K562 (cell line): ENCODE data around the gene DGCR2. TPM values are rescaled to one million over a fixed set of nuclear protein-coding genes. Genes with fewer than 3 reads are reported as not detected.

ENCODE experiments used
- HMG20A ChIP-seq: fragments of 450-650 bp; formaldehyde crosslinking; conservative IDR thresholded peaks from 2 replicates; pipeline ENCODE4 v1.4.0; 2020; ENCODE audit warnings: mild to moderate bottlenecking, mixed read lengths
- HNRNPUL1 ChIP-seq: fragments of 200-400 bp; formaldehyde crosslinking; IDR thresholded peaks from 2 replicates; pipeline ENCODE4 v1.6.1; 2017; ENCODE audit warnings: low read length
- ID3 ChIP-seq, 2 experiments: fragments of 250-450 bp in 1 of 2; fragments of 450-650 bp in 1 of 2; sonication (Bioruptor Pico) in 1 of 2; IDR thresholded peaks; 2 replicates each; pipeline versions ENCODE4 v1.6.1 to v1.8.0; 2016 to 2021; ENCODE audit warnings: mild to moderate bottlenecking in 2 of 2, moderate library complexity in 2 of 2, missing compliant biosample characterization in 1 of 2, missing genetic modification characterization in 1 of 2
- MAFG ChIP-seq: fragments of 450-650 bp; conservative IDR thresholded peaks from 2 replicates; pipeline ENCODE4 v1.6.1; 2016; ENCODE audit warnings: missing genetic modification characterization, missing compliant biosample characterization
- POLR2B ChIP-seq: fragments of 450-650 bp; IDR thresholded peaks from 2 replicates; pipeline ENCODE4 v1.6.1; 2018; ENCODE audit warnings: low read depth; ENCODE audit not compliant: partially characterized antibody
- RAD21 ChIP-seq, 2 experiments: fragments of 250-450 bp in 1 of 2; fragments of 450-650 bp in 1 of 2; sonication (Bioruptor Pico) in 1 of 2; formaldehyde crosslinking in 1 of 2; IDR thresholded peaks in 1 of 2; conservative IDR thresholded peaks in 1 of 2; 2 replicates each; pipeline versions ENCODE4 v1.4.0 to v1.8.0; 2020 to 2022; ENCODE audit warnings: mild to moderate bottlenecking in 2 of 2, moderate library complexity in 1 of 2
- SETDB1 ChIP-seq: IDR thresholded peaks from one replicate; pipeline ENCODE4 v1.6.1; 2012; ENCODE audit warnings: low read length, control low read depth, inconsistent platforms
- TCF7L2 ChIP-seq: fragments of 150-350 bp; IDR thresholded peaks from 2 replicates; pipeline ENCODE4 v1.6.1; 2016; ENCODE audit warnings: low read depth, mild to moderate bottlenecking, low read length, moderate library complexity
- TSC22D4 ChIP-seq: fragments of 450-650 bp; IDR thresholded peaks from 2 replicates; pipeline ENCODE4 v1.6.1; 2016; ENCODE audit warnings: missing genetic modification characterization, missing biosample characterization, control low read depth
- ZNF318 ChIP-seq, 2 experiments: fragments of 450-650 bp; IDR thresholded peaks; 2 replicates each; pipeline ENCODE4 v1.6.1; 2016; ENCODE audit warnings: mild to moderate bottlenecking in 2 of 2, borderline replicate concordance in 1 of 2, low read depth in 1 of 2, moderate library complexity in 1 of 2
- polyA plus RNA-seq, 8 experiments: library from polyadenylated mRNA; depleted of rRNA in 4 of 8; stranded (reverse) in 5 of 8; unstranded in 3 of 8; fragments of >200 nt; fragmentation: Nextera tagmentation in 2 of 8; fragmentation: Illumina TruSeq in 1 of 8; extraction: Ambion mirVana in 2 of 8; extraction: Trizol in 1 of 8; gene quantifications; 2 replicates each; pipeline versions ENCODE4 v1.2.1 to v1.2.3, GENCODE V29; 2011 to 2014; ENCODE audit warnings: inconsistent platforms in 1 of 8, missing spikeins in 1 of 8
- total RNA-seq, 7 experiments: library from RNA; depleted of rRNA in 6 of 7; stranded (reverse); fragments of >200 nt in 6 of 7; fragmentation: Illumina TruSeq in 2 of 7; extraction: Trizol in 2 of 7; gene quantifications; 2 replicates each; pipeline versions ENCODE4 v1.2.1 to v1.2.3, GENCODE V29; 2011 to 2021; ENCODE audit warnings: low replicate concordance in 1 of 7
- TF ChIP-seq, protein P1 (sequence below): IDR thresholded peaks from 2 replicates; pipeline ENCODE4 v1.6.1; 2011; ENCODE audit warnings: borderline replicate concordance, low read depth, mild to moderate bottlenecking, moderate library complexity, low read length; ENCODE audit not compliant: insufficient read depth, poor library complexity, severe bottlenecking
- TF ChIP-seq, protein P2 (sequence below): IDR thresholded peaks from 2 replicates; pipeline ENCODE4 v1.6.1; 2011; ENCODE audit not compliant: insufficient read length; ENCODE audit errors: extremely low read depth
- TF ChIP-seq, protein P3 (sequence below): sonication (generic); formaldehyde crosslinking; IDR thresholded peaks from 2 replicates; pipeline ENCODE4 v1.8.0; 2022; ENCODE audit warnings: missing genetic modification reagents, mild to moderate bottlenecking, moderate library complexity, borderline replicate concordance

DGCR2 gene
- total and polyA plus RNA-seq, 9 of the 15 experiments (the other 6 are each of a cell fraction or from before 2014, with no cell fraction given), result 0.69 to 101 (median 56.4) TPM

GRCh38 chr22:19085233-19085718 is 36.9 kb downstream of the DGCR2 start (continued):
- TF ChIP-seq POLR2B, result no peak
- TF ChIP-seq, protein P1, sequence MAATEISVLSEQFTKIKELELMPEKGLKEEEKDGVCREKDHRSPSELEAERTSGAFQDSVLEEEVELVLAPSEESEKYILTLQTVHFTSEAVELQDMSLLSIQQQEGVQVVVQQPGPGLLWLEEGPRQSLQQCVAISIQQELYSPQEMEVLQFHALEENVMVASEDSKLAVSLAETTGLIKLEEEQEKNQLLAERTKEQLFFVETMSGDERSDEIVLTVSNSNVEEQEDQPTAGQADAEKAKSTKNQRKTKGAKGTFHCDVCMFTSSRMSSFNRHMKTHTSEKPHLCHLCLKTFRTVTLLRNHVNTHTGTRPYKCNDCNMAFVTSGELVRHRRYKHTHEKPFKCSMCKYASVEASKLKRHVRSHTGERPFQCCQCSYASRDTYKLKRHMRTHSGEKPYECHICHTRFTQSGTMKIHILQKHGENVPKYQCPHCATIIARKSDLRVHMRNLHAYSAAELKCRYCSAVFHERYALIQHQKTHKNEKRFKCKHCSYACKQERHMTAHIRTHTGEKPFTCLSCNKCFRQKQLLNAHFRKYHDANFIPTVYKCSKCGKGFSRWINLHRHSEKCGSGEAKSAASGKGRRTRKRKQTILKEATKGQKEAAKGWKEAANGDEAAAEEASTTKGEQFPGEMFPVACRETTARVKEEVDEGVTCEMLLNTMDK, result peak; percentile 47
- TF ChIP-seq ID3 (CRISPR knock-in tag; IDR thresholded peaks at IDR 0.05), result no peak
- 0 out of 2 replicates have a peak, but pooled peaks have one; percentile 49 for TF ChIP-seq ID3 (tag; IDR thresholded peaks at IDR 0.05)
- TF ChIP-seq ZNF318 (IDR thresholded peaks at IDR 0.05; ENCODE audit: borderline replicate concordance in 1 of 2, low read depth in 1 of 2), result no peak
- TF ChIP-seq, protein P2, sequence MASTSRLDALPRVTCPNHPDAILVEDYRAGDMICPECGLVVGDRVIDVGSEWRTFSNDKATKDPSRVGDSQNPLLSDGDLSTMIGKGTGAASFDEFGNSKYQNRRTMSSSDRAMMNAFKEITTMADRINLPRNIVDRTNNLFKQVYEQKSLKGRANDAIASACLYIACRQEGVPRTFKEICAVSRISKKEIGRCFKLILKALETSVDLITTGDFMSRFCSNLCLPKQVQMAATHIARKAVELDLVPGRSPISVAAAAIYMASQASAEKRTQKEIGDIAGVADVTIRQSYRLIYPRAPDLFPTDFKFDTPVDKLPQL, result no peak
- TF ChIP-seq MAFG (tag), result 0 out of 2 replicates have a peak, but pooled peaks have one; percentile 12
- TF ChIP-seq, protein P3, sequence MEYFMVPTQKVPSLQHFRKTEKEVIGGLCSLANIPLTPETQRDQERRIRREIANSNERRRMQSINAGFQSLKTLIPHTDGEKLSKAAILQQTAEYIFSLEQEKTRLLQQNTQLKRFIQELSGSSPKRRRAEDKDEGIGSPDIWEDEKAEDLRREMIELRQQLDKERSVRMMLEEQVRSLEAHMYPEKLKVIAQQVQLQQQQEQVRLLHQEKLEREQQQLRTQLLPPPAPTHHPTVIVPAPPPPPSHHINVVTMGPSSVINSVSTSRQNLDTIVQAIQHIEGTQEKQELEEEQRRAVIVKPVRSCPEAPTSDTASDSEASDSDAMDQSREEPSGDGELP (CRISPR knock-in tag), result peak; percentile 82
- no peak for TF ChIP-seq HMG20A (CRISPR knock-in tag)
- TF ChIP-seq HNRNPUL1, result no peak
- TF ChIP-seq TCF7L2, result 0 out of 2 replicates have a peak, but pooled peaks have one; percentile 34
- TF ChIP-seq SETDB1, result peak; percentile 95
- TF ChIP-seq TSC22D4 (tag), result 0 out of 2 replicates have a peak, but pooled peaks have one; percentile 7
- TF ChIP-seq RAD21 (CRISPR knock-in tag; conservative IDR thresholded peaks at IDR 0.05 in 1 of 2, IDR thresholded peaks at IDR 0.05 in 1 of 2), result peak in 1 of 2 experiments; percentile 57; a peak in 2 of 4 replicates
